ENCODE data around the gene NLRP14.

The NLRP14 gene

DNA sequence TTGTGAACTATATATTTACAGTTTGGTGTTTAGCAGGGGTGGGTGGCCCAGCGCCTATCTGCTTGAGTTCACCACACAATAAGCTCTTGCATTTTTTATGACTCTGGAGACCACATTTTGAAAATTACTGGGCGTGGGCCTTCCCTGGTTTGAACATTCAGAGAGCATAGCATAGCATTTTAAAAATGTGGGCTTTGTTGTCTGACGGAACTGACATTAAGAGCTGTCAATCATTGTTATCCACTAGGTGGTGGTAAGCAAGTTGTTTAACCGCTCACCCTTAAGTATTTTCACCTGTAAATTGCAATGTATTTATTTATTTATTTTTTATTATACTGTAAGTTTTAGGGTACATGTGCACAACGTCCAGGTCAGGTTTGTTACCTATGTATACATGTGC, 1.0 kb downstream of the NLRP14 start:
- TF ChIP-seq CTCF (IDR thresholded peaks at IDR 0.05; ENCODE audit: extremely low read depth, insufficient read depth, missing control alignments) = no peak
- no peak for DNase-seq (ENCODE audit: low spot score)
- in situ Hi-C loops (cut with MboI; ENCODE audit: low pct_unique_long_range_greater_than_20kb, low sequenced_read_pairs, unreplicated experiment) = no loop called here

DNA sequence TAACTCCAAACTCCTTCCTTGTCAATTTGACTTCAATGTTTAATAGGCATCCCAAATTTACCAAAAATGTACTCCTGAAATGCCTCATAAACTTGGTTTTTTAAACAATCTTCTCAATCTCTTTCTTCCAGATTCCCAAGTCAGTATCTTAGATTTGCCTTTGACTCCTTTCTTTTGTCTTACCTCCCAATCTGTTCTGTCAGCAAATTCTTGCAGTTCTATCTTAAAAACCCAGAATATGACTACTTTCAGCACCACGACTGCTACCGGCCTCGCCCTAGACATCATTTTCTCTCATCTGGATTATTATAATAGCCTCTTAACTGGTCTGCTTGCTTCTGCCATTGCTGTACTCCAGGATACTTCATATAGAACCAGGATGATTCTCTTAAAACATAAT, 7.9 kb downstream of the NLRP14 start:
- TF ChIP-seq CTCF (IDR thresholded peaks at IDR 0.05; ENCODE audit: extremely low read depth, insufficient read depth, missing control alignments) = no peak
- in situ Hi-C loops (cut with MboI; ENCODE audit: low pct_unique_long_range_greater_than_20kb, low sequenced_read_pairs, unreplicated experiment) = no loop called here
- no peak for DNase-seq (ENCODE audit: low spot score)

GRCh38 chr11:7030836-7031235, 10.6 kb downstream of the NLRP14 start:
- DNase-seq (ENCODE audit: low spot score) = no peak
- TF ChIP-seq CTCF (IDR thresholded peaks at IDR 0.05; ENCODE audit: extremely low read depth, insufficient read depth, missing control alignments) = no peak
- in situ Hi-C loops (cut with MboI; ENCODE audit: low pct_unique_long_range_greater_than_20kb, low sequenced_read_pairs, unreplicated experiment) = no loop called here

- in situ Hi-C loops (cut with MboI; ENCODE audit: low pct_unique_long_range_greater_than_20kb, low sequenced_read_pairs, unreplicated experiment) = no loop called here
- no peak for DNase-seq (ENCODE audit: low spot score)
- TF ChIP-seq CTCF (IDR thresholded peaks at IDR 0.05; ENCODE audit: extremely low read depth, insufficient read depth, missing control alignments) = no peak
These were observed 11.2 kb downstream of the NLRP14 start for GRCh38 chr11:7031471-7031871.

DNA sequence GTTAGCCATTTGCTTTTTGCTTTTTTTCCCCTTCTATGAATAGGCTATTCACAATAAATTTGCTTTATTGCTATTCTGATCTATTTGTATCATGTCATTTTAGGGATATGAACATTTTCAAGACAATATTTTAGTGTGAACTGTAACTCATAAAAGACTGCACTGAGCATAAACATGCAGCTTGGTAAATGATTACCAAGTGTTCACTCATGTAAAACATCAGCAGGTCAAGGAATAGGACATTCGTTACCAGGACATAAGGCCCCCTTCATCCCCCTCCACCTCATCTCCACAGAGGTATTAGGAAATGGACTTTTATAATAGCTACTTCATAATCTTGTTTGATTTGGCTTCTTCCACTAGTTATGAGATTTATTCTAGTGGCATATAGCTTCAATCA, 12.4 kb downstream of the NLRP14 start:
- TF ChIP-seq CTCF (IDR thresholded peaks at IDR 0.05; ENCODE audit: extremely low read depth, insufficient read depth, missing control alignments) = no peak
- DNase-seq (ENCODE audit: low spot score) = no peak
- in situ Hi-C loops (cut with MboI; ENCODE audit: low pct_unique_long_range_greater_than_20kb, low sequenced_read_pairs, unreplicated experiment) = no loop called here

- no peak for TF ChIP-seq CTCF (IDR thresholded peaks at IDR 0.05; ENCODE audit: extremely low read depth, insufficient read depth, missing control alignments)
- DNase-seq (ENCODE audit: low spot score) = no peak
- in situ Hi-C loops (cut with MboI; ENCODE audit: low pct_unique_long_range_greater_than_20kb, low sequenced_read_pairs, unreplicated experiment) = no loop called here
These were observed 13.7 kb downstream of the NLRP14 start for GRCh38 chr11:7034019-7034418.
